ENCODE results near the gene DENND1A.

DNA sequence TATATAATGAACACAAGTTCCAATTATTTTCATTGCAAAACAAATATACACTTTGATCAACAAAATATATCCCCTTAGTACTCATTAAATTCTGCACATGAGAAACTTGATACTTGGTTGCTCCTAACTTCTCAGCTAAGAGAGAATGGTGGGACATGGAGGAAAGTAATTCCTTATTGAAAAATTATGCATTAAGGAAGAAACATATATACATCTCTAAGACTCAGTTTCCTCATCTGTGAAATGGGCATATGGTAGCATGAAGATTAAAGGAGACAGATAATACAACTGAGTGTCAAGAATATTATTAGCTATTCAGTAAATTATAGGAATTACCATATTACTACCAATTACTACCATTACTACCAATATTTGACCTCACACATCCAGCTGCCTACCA lies 488.2 kb downstream of the DENND1A start:
- TF ChIP-seq, protein P1, sequence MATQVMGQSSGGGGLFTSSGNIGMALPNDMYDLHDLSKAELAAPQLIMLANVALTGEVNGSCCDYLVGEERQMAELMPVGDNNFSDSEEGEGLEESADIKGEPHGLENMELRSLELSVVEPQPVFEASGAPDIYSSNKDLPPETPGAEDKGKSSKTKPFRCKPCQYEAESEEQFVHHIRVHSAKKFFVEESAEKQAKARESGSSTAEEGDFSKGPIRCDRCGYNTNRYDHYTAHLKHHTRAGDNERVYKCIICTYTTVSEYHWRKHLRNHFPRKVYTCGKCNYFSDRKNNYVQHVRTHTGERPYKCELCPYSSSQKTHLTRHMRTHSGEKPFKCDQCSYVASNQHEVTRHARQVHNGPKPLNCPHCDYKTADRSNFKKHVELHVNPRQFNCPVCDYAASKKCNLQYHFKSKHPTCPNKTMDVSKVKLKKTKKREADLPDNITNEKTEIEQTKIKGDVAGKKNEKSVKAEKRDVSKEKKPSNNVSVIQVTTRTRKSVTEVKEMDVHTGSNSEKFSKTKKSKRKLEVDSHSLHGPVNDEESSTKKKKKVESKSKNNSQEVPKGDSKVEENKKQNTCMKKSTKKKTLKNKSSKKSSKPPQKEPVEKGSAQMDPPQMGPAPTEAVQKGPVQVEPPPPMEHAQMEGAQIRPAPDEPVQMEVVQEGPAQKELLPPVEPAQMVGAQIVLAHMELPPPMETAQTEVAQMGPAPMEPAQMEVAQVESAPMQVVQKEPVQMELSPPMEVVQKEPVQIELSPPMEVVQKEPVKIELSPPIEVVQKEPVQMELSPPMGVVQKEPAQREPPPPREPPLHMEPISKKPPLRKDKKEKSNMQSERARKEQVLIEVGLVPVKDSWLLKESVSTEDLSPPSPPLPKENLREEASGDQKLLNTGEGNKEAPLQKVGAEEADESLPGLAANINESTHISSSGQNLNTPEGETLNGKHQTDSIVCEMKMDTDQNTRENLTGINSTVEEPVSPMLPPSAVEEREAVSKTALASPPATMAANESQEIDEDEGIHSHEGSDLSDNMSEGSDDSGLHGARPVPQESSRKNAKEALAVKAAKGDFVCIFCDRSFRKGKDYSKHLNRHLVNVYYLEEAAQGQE (IDR thresholded peaks at IDR 0.05; ENCODE audit: insufficient read depth in 1 of 2, low read depth in 2 of 2, low read length in 2 of 2): no peak
- TF ChIP-seq SIN3A (IDR thresholded peaks at IDR 0.05; ENCODE audit: borderline replicate concordance, insufficient read depth, low read length): no peak
- no peak for TF ChIP-seq TAF1 (IDR thresholded peaks at IDR 0.05; ENCODE audit: borderline replicate concordance, insufficient read depth, low read length)
- no peak for TF ChIP-seq POLR2AphosphoS5 (IDR thresholded peaks at IDR 0.05; ENCODE audit: low read depth, low read length)
- TF ChIP-seq FOXP2 (optimal IDR thresholded peaks at IDR 0.05; ENCODE audit: borderline replicate concordance, extremely low read depth, extremely low read length, insufficient read depth): no peak

Data from PFSK-1 (cell line).